Panc1 (cell line): ENCODE measurements around the gene KCNJ5.

ENCODE experiments used
- POLR2AphosphoS5 ChIP-seq: IDR thresholded peaks from 2 replicates; pipeline ENCODE4 v1.6.1; 2012; ENCODE audit warnings: mild to moderate bottlenecking, low read depth, low read length, moderate library complexity
- TF ChIP-seq, protein P1 (sequence below): fragments of 450-650 bp; IDR thresholded peaks from 2 replicates; pipeline ENCODE4 v1.5.1; 2017; ENCODE audit warnings: mild to moderate bottlenecking
- TF ChIP-seq, protein P2 (sequence below), 2 experiments: IDR thresholded peaks; 2 replicates each; pipeline ENCODE4 v1.6.1; 2011 to 2012; ENCODE audit warnings: low read depth in 2 of 2, control low read depth in 1 of 2, low read length in 1 of 2, mild to moderate bottlenecking in 1 of 2, moderate library complexity in 1 of 2; ENCODE audit not compliant: insufficient read depth in 1 of 2

- TF ChIP-seq, protein P1, sequence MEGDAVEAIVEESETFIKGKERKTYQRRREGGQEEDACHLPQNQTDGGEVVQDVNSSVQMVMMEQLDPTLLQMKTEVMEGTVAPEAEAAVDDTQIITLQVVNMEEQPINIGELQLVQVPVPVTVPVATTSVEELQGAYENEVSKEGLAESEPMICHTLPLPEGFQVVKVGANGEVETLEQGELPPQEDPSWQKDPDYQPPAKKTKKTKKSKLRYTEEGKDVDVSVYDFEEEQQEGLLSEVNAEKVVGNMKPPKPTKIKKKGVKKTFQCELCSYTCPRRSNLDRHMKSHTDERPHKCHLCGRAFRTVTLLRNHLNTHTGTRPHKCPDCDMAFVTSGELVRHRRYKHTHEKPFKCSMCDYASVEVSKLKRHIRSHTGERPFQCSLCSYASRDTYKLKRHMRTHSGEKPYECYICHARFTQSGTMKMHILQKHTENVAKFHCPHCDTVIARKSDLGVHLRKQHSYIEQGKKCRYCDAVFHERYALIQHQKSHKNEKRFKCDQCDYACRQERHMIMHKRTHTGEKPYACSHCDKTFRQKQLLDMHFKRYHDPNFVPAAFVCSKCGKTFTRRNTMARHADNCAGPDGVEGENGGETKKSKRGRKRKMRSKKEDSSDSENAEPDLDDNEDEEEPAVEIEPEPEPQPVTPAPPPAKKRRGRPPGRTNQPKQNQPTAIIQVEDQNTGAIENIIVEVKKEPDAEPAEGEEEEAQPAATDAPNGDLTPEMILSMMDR, result no peak
- TF ChIP-seq, protein P2, sequence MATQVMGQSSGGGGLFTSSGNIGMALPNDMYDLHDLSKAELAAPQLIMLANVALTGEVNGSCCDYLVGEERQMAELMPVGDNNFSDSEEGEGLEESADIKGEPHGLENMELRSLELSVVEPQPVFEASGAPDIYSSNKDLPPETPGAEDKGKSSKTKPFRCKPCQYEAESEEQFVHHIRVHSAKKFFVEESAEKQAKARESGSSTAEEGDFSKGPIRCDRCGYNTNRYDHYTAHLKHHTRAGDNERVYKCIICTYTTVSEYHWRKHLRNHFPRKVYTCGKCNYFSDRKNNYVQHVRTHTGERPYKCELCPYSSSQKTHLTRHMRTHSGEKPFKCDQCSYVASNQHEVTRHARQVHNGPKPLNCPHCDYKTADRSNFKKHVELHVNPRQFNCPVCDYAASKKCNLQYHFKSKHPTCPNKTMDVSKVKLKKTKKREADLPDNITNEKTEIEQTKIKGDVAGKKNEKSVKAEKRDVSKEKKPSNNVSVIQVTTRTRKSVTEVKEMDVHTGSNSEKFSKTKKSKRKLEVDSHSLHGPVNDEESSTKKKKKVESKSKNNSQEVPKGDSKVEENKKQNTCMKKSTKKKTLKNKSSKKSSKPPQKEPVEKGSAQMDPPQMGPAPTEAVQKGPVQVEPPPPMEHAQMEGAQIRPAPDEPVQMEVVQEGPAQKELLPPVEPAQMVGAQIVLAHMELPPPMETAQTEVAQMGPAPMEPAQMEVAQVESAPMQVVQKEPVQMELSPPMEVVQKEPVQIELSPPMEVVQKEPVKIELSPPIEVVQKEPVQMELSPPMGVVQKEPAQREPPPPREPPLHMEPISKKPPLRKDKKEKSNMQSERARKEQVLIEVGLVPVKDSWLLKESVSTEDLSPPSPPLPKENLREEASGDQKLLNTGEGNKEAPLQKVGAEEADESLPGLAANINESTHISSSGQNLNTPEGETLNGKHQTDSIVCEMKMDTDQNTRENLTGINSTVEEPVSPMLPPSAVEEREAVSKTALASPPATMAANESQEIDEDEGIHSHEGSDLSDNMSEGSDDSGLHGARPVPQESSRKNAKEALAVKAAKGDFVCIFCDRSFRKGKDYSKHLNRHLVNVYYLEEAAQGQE (IDR thresholded peaks at IDR 0.05; ENCODE audit: insufficient read depth in 1 of 2, low read depth in 2 of 2, low read length in 1 of 2), result no peak
- TF ChIP-seq POLR2AphosphoS5, result no peak
Observed at GRCh38 chr11:128877726-128878125, 13.4 kb upstream of the KCNJ5 start.
